Measurements from ENCODE around the gene JADE2. TPM values are rescaled to one million over a fixed set of nuclear protein-coding genes. Genes with fewer than 3 reads are reported as not detected.
"Not testable (repeated sequence)": the region's sequence is repeated elsewhere in the genome, so short reads cannot be mapped to it uniquely, and the experiment has no call there.

The JADE2 gene
- total RNA-seq, 2 experiments from 2014 or later = 78.4 to 86.6 TPM

- intact Hi-C loops (cut with micrococcal nuclease) = no loop called here
- CTCF ChIA-PET = interaction anchor here (1.3 to 5.3 kb wide), 2 partner anchors 16 to 21 kb away, joined by 5 to 29 read pairs; partner anchors contain the start of gene JADE2
- no peak overlapping the region for H3K4me3 Mint-ChIP-seq
- H3K36me3 Mint-ChIP-seq (ENCODE audit: low read depth) = peaks cover 40% of the 10 kb centered on the region
- H3K4me1 Mint-ChIP-seq (ENCODE audit: low read depth) = peaks cover 74% of the 10 kb centered on the region
- H3K27ac Mint-ChIP-seq = peak overlapping the region; percentile 84
- no peaks in the 10 kb centered on the region for H3K9me3 Mint-ChIP-seq
- DNase-seq = no peak
- no peaks in the 10 kb centered on the region for H3K27me3 Mint-ChIP-seq (ENCODE audit: low read depth)
Observed at GRCh38 chr5:134547999-134548658, 22.7 kb downstream of the JADE2 start.

GRCh38 chr5:134549714-134550113 lies 24.2 kb downstream of the JADE2 start:
- Mint-ChIP-seq H3K9me3 (no peaks in the 10 kb centered on the region), H3K4me1 (ENCODE audit: low read depth) (peaks cover 70% of the 10 kb centered on the region), H3K4me3 (no peak overlapping the region), H3K36me3 (ENCODE audit: low read depth) (peaks cover 39% of the 10 kb centered on the region), H3K27me3 (ENCODE audit: low read depth) (no peaks in the 10 kb centered on the region), H3K27ac (peak overlapping the region; percentile 68)
- CTCF ChIA-PET = no interaction called here
- intact Hi-C loops (cut with micrococcal nuclease) = no loop called here
- DNase-seq = no peak

- CTCF ChIA-PET = no interaction called here
- Mint-ChIP-seq H3K4me1 (ENCODE audit: low read depth) (peaks cover 70% of the 10 kb centered on the region), H3K9me3 (no peaks in the 10 kb centered on the region), H3K4me3 (no peak overlapping the region), H3K27ac (peak overlapping the region; percentile 66), H3K36me3 (ENCODE audit: low read depth) (peaks cover 38% of the 10 kb centered on the region), H3K27me3 (ENCODE audit: low read depth) (no peaks in the 10 kb centered on the region)
- DNase-seq = no peak
- intact Hi-C loops (cut with micrococcal nuclease) = no loop called here
Observed at GRCh38 chr5:134550271-134551214, 25.1 kb downstream of the JADE2 start.

- H3K27me3 Mint-ChIP-seq (ENCODE audit: low read depth) = no peaks in the 10 kb centered on the region
- no peak overlapping the region for H3K4me3 Mint-ChIP-seq
- intact Hi-C loops (cut with micrococcal nuclease) = no loop called here
- no peak for DNase-seq
- H3K4me1 Mint-ChIP-seq (ENCODE audit: low read depth) = peaks cover 72% of the 10 kb centered on the region
- H3K27ac Mint-ChIP-seq = peak overlapping the region; percentile 76
- peaks cover 42% of the 10 kb centered on the region for H3K36me3 Mint-ChIP-seq (ENCODE audit: low read depth)
- CTCF ChIA-PET = no interaction called here
- H3K9me3 Mint-ChIP-seq = no peaks in the 10 kb centered on the region
Observed at GRCh38 chr5:134551901-134552300, 26.4 kb downstream of the JADE2 start.

GRCh38 chr5:134552301-134552700 lies 26.8 kb downstream of the JADE2 start:
- Mint-ChIP-seq H3K4me3 (no peak overlapping the region), H3K9me3 (no peaks in the 10 kb centered on the region), H3K27ac (peak overlapping the region; percentile 76), H3K27me3 (ENCODE audit: low read depth) (no peaks in the 10 kb centered on the region), H3K4me1 (ENCODE audit: low read depth) (peaks cover 70% of the 10 kb centered on the region), H3K36me3 (ENCODE audit: low read depth) (peaks cover 43% of the 10 kb centered on the region)
- DNase-seq = no peak
- intact Hi-C loops (cut with micrococcal nuclease) = no loop called here
- CTCF ChIA-PET = no interaction called here

GRCh38 chr5:134552716-134553115 lies 27.2 kb downstream of the JADE2 start:
- DNase-seq; H3K27me3 Mint-ChIP-seq (ENCODE audit: low read depth); intact Hi-C loops (cut with micrococcal nuclease); H3K4me3 Mint-ChIP-seq; H3K9me3 Mint-ChIP-seq: not testable (repeated sequence)
- CTCF ChIA-PET = interaction anchor here (0.7 kb wide), 1 partner anchor 117 kb away, joined by 5 read pairs; no protein-coding TSS in a partner anchor
- Mint-ChIP-seq H3K4me1 (ENCODE audit: low read depth) (peaks cover 69% of the 10 kb centered on the region), H3K36me3 (ENCODE audit: low read depth) (peaks cover 43% of the 10 kb centered on the region), H3K27ac (peak overlapping the region; percentile 72)

GRCh38 chr5:134553821-134554267 lies 28.4 kb downstream of the JADE2 start:
- peaks cover 39% of the 10 kb centered on the region for H3K36me3 Mint-ChIP-seq (ENCODE audit: low read depth)
- no peaks in the 10 kb centered on the region for H3K27me3 Mint-ChIP-seq (ENCODE audit: low read depth)
- H3K9me3 Mint-ChIP-seq = no peaks in the 10 kb centered on the region
- H3K4me3 Mint-ChIP-seq = no peak overlapping the region
- H3K4me1 Mint-ChIP-seq (ENCODE audit: low read depth) = peaks cover 57% of the 10 kb centered on the region
- intact Hi-C loops (cut with micrococcal nuclease) = loop anchor here (2.0 kb wide), 1 partner anchor 13 kb away; no protein-coding TSS in a partner anchor
- CTCF ChIA-PET = interaction anchor here (0.6 to 3.3 kb wide), 5 partner anchors 9 to 142 kb away, joined by 3 to 22 read pairs (median 5); partner anchors contain the start of gene CDKN2AIPNL
- DNase-seq = no peak
- peak overlapping the region; percentile 100 for H3K27ac Mint-ChIP-seq

- peak overlapping the region; percentile 80 for H3K4me3 Mint-ChIP-seq
- intact Hi-C loops (cut with micrococcal nuclease) = loop anchor here (1.0 to 5.0 kb wide), 3 partner anchors 9 to 293 kb away; partner anchors contain the start of gene C5orf24
- H3K27me3 Mint-ChIP-seq (ENCODE audit: low read depth) = no peaks in the 10 kb centered on the region
- CTCF ChIA-PET = interaction anchor here (1.2 to 3.3 kb wide), 6 partner anchors 10 to 143 kb away, joined by 3 to 22 read pairs (median 10); partner anchors contain the start of gene CDKN2AIPNL
- peaks cover 50% of the 10 kb centered on the region for H3K4me1 Mint-ChIP-seq (ENCODE audit: low read depth)
- peaks cover 37% of the 10 kb centered on the region for H3K36me3 Mint-ChIP-seq (ENCODE audit: low read depth)
- peak; percentile 78 for DNase-seq
- H3K9me3 Mint-ChIP-seq = no peaks in the 10 kb centered on the region
- H3K27ac Mint-ChIP-seq = peak overlapping the region; percentile 100
Observed at GRCh38 chr5:134554319-134555222, 29.1 kb downstream of the JADE2 start.

- no peaks in the 10 kb centered on the region for H3K27me3 Mint-ChIP-seq (ENCODE audit: low read depth)
- H3K4me1 Mint-ChIP-seq (ENCODE audit: low read depth) = peaks cover 43% of the 10 kb centered on the region
- peaks cover 37% of the 10 kb centered on the region for H3K36me3 Mint-ChIP-seq (ENCODE audit: low read depth)
- CTCF ChIA-PET = interaction anchor here (0.8 to 3.3 kb wide), 10 partner anchors 11 to 252 kb away, joined by 3 to 22 read pairs (median 5); partner anchors contain the start of gene CDKN2AIPNL
- peak; percentile 33 for DNase-seq
- H3K27ac Mint-ChIP-seq = peak overlapping the region; percentile 100
- intact Hi-C loops (cut with micrococcal nuclease) = loop anchor here (1.0 to 5.0 kb wide), 3 partner anchors 10 to 292 kb away; partner anchors contain the start of gene C5orf24
- peak overlapping the region; percentile 80 for H3K4me3 Mint-ChIP-seq
- no peaks in the 10 kb centered on the region for H3K9me3 Mint-ChIP-seq
Observed at GRCh38 chr5:134555223-134555889, 29.9 kb downstream of the JADE2 start.

GRCh38 chr5:134555890-134556311 lies 30.4 kb downstream of the JADE2 start:
- CTCF ChIA-PET = interaction anchor here (0.8 to 3.3 kb wide), 7 partner anchors 11 to 252 kb away, joined by 3 to 22 read pairs (median 5); no protein-coding TSS in a partner anchor
- peaks cover 38% of the 10 kb centered on the region for H3K4me1 Mint-ChIP-seq (ENCODE audit: low read depth)
- DNase-seq = peak; percentile 98
- intact Hi-C loops (cut with micrococcal nuclease) = loop anchor here (1.0 to 5.0 kb wide), 13 partner anchors 11 to 330 kb away; partner anchors contain the start of genes C5orf24, CAMLG, CDKL3 and PPP2CA
- no peaks in the 10 kb centered on the region for H3K27me3 Mint-ChIP-seq (ENCODE audit: low read depth)
- no peaks in the 10 kb centered on the region for H3K9me3 Mint-ChIP-seq
- H3K4me3 Mint-ChIP-seq = peak overlapping the region; percentile 80
- peak overlapping the region; percentile 100 for H3K27ac Mint-ChIP-seq
- H3K36me3 Mint-ChIP-seq (ENCODE audit: low read depth) = peaks cover 33% of the 10 kb centered on the region
